Uterus (tissue), 2 donors: Measurements from ENCODE around the gene GPR132.

Experiments used
- CTCF ChIP-seq, 4 experiments: fragments of 200-600 bp in 2 of 4; fragments of 450-650 bp in 2 of 4; sonication (generic) in 2 of 4; IDR thresholded peaks; one replicate each; pipeline ENCODE4 v1.5.1; 2016 to 2019; ENCODE audit warnings: antibody characterized with exemption in 4 of 4, mild to moderate bottlenecking in 2 of 4, moderate library complexity in 1 of 4
- POLR2A ChIP-seq, 2 donors: fragments of 450-650 bp; IDR thresholded peaks; one replicate each; pipeline ENCODE4 v1.6.1; 2016; ENCODE audit warnings: antibody characterized with exemption in 2 of 2, mild to moderate bottlenecking in 1 of 2, moderate library complexity in 1 of 2

- TF ChIP-seq POLR2A (IDR thresholded peaks at IDR 0.05), result no peak
- no peak for TF ChIP-seq CTCF (IDR thresholded peaks at IDR 0.05)
These were observed 8.9 kb downstream of the GPR132 start for GRCh38 chr14:105056303-105056831.
